Activated T-helper 17 cell treated with anti-CD3 and anti-CD28 coated beads, Interleukin-2, amount 50 U/mL, for 72 hours (primary cell): ENCODE results near the gene TBPL1. TPM values are rescaled to one million over a fixed set of nuclear protein-coding genes. Genes with fewer than 3 reads are reported as not detected.
"Not testable (repeated sequence)": the region's sequence is repeated elsewhere in the genome, so short reads cannot be mapped to it uniquely, and the experiment has no call there.

Source experiments
- ATAC-seq: fragments of 150-1000 bp; cut with Tn5 transposase; replicated peaks from 2 replicates; pipeline ENCODE4 v1.10.0; 2021; ENCODE audit warnings: mild to moderate bottlenecking, moderate library complexity
- H3K27ac Mint-ChIP-seq: one replicate; pipeline ENCODE4 v1.8.0; 2022; ENCODE audit warnings: mixed read lengths
- H3K27me3 Mint-ChIP-seq: one replicate; pipeline ENCODE4 v1.8.0; 2022; ENCODE audit warnings: mixed read lengths
- H3K36me3 Mint-ChIP-seq: one replicate; pipeline ENCODE4 v1.8.0; 2022; ENCODE audit warnings: low read depth, mild to moderate bottlenecking, mixed read lengths
- H3K4me1 Mint-ChIP-seq: one replicate; pipeline ENCODE4 v1.8.0; 2022; ENCODE audit warnings: mixed read lengths
- H3K4me3 Mint-ChIP-seq: one replicate; pipeline ENCODE4 v1.8.0; 2022; ENCODE audit warnings: mild to moderate bottlenecking, mixed read lengths
- H3K9me3 Mint-ChIP-seq: one replicate; pipeline ENCODE4 v1.8.0; 2022; ENCODE audit warnings: mixed read lengths
- total RNA-seq, 2 donors: library from RNA; stranded (reverse); gene quantifications; one replicate each; pipeline ENCODE4 v1.2.3, GENCODE V29; 2022

Gene TBPL1
- total RNA-seq, 2 donors from 2014 or later = 14.7 to 25.8 TPM

- ATAC-seq = no peak
- Mint-ChIP-seq H3K4me1 (peaks cover 27% of the 10 kb centered on the region), H3K36me3 (peaks cover 22% of the 10 kb centered on the region), H3K27me3 (no peaks in the 10 kb centered on the region), H3K9me3 (no peaks in the 10 kb centered on the region), H3K4me3 (no peak overlapping the region), H3K27ac (no peak overlapping the region)
Observed at GRCh38 chr6:133977983-133978895, 25.2 kb downstream of the TBPL1 start.

GRCh38 chr6:133978896-133979240, 25.8 kb downstream of the TBPL1 start:
- peaks cover 28% of the 10 kb centered on the region for H3K4me1 Mint-ChIP-seq
- ATAC-seq = no peak
- H3K9me3 Mint-ChIP-seq = no peaks in the 10 kb centered on the region
- H3K4me3 Mint-ChIP-seq = no peak overlapping the region
- no peaks in the 10 kb centered on the region for H3K27me3 Mint-ChIP-seq
- no peak overlapping the region for H3K27ac Mint-ChIP-seq
- peaks cover 29% of the 10 kb centered on the region for H3K36me3 Mint-ChIP-seq

- not testable (repeated sequence) for H3K4me3 Mint-ChIP-seq, ATAC-seq, H3K27ac Mint-ChIP-seq, H3K27me3 Mint-ChIP-seq, H3K9me3 Mint-ChIP-seq
- peaks cover 34% of the 10 kb centered on the region for H3K36me3 Mint-ChIP-seq
- H3K4me1 Mint-ChIP-seq = peaks cover 28% of the 10 kb centered on the region
Observed at GRCh38 chr6:133979269-133979963, 26.4 kb downstream of the TBPL1 start.

- peaks cover 28% of the 10 kb centered on the region for H3K4me1 Mint-ChIP-seq
- peaks cover 42% of the 10 kb centered on the region for H3K36me3 Mint-ChIP-seq
- H3K9me3 Mint-ChIP-seq = no peaks in the 10 kb centered on the region
- no peak overlapping the region for H3K4me3 Mint-ChIP-seq
- no peaks in the 10 kb centered on the region for H3K27me3 Mint-ChIP-seq
- H3K27ac Mint-ChIP-seq = no peak overlapping the region
- no peak for ATAC-seq
Observed at GRCh38 chr6:133980168-133980567, 27.1 kb downstream of the TBPL1 start.

GRCh38 chr6:133983099-133983939, 30.3 kb downstream of the TBPL1 start:
- ATAC-seq = peak; percentile 92
- Mint-ChIP-seq H3K4me3 (peak overlapping the region; percentile 17), H3K36me3 (peaks cover 73% of the 10 kb centered on the region), H3K27me3 (no peaks in the 10 kb centered on the region), H3K4me1 (peaks cover 27% of the 10 kb centered on the region), H3K27ac (peak overlapping the region; percentile 1), H3K9me3 (no peaks in the 10 kb centered on the region)

- ATAC-seq = peak; percentile 83
- Mint-ChIP-seq H3K27me3 (no peaks in the 10 kb centered on the region), H3K36me3 (peaks cover 89% of the 10 kb centered on the region), H3K4me3 (no peak overlapping the region), H3K9me3 (no peaks in the 10 kb centered on the region), H3K4me1 (peaks cover 24% of the 10 kb centered on the region), H3K27ac (no peak overlapping the region)
Observed at GRCh38 chr6:133985970-133986369, 32.9 kb downstream of the TBPL1 start.

- H3K36me3 Mint-ChIP-seq = peaks cover 79% of the 10 kb centered on the region
- no peaks in the 10 kb centered on the region for H3K27me3 Mint-ChIP-seq
- H3K27ac Mint-ChIP-seq = no peak overlapping the region
- ATAC-seq = no peak
- peaks cover 21% of the 10 kb centered on the region for H3K4me1 Mint-ChIP-seq
- no peaks in the 10 kb centered on the region for H3K9me3 Mint-ChIP-seq
- H3K4me3 Mint-ChIP-seq = no peak overlapping the region
Observed at GRCh38 chr6:133986942-133987341, 33.9 kb downstream of the TBPL1 start.

GRCh38 chr6:133989525-133989924, 36.5 kb downstream of the TBPL1 start:
- Mint-ChIP-seq H3K4me1 (peaks cover 8% of the 10 kb centered on the region), H3K36me3 (peaks cover 54% of the 10 kb centered on the region), H3K9me3 (no peaks in the 10 kb centered on the region), H3K4me3 (no peak overlapping the region), H3K27ac (no peak overlapping the region), H3K27me3 (no peaks in the 10 kb centered on the region)
- no peak for ATAC-seq

GRCh38 chr6:133990321-133990720, 37.3 kb downstream of the TBPL1 start:
- ATAC-seq = no peak

GRCh38 chr6:133991096-133991593, 38.1 kb downstream of the TBPL1 start:
- Mint-ChIP-seq H3K9me3 (no peaks in the 10 kb centered on the region), H3K4me3 (no peak overlapping the region), H3K27me3 (no peaks in the 10 kb centered on the region), H3K27ac (no peak overlapping the region), H3K4me1 (peaks cover 1% of the 10 kb centered on the region), H3K36me3 (peaks cover 38% of the 10 kb centered on the region)
- ATAC-seq = peak; percentile 61

More at GRCh38 chr6:133990321-133990720, 37.3 kb downstream of the TBPL1 start:
- no peaks in the 10 kb centered on the region for H3K9me3 Mint-ChIP-seq
- H3K27me3 Mint-ChIP-seq = no peaks in the 10 kb centered on the region
- H3K4me1 Mint-ChIP-seq = peaks cover 8% of the 10 kb centered on the region
- no peak overlapping the region for H3K27ac Mint-ChIP-seq
- H3K36me3 Mint-ChIP-seq = peaks cover 46% of the 10 kb centered on the region
- no peak overlapping the region for H3K4me3 Mint-ChIP-seq

- Mint-ChIP-seq H3K9me3 (no peaks in the 10 kb centered on the region), H3K36me3 (peaks cover 18% of the 10 kb centered on the region), H3K4me1 (no peaks in the 10 kb centered on the region), H3K4me3 (no peak overlapping the region), H3K27ac (no peak overlapping the region), H3K27me3 (no peaks in the 10 kb centered on the region)
- no peak for ATAC-seq
Observed at GRCh38 chr6:133992992-133993680, 40.1 kb downstream of the TBPL1 start.

- H3K9me3 Mint-ChIP-seq = no peaks in the 10 kb centered on the region
- ATAC-seq = no peak
- H3K36me3 Mint-ChIP-seq = no peaks in the 10 kb centered on the region
Observed at GRCh38 chr6:133995296-133995695, 42.3 kb downstream of the TBPL1 start.

GRCh38 chr6:133995758-133996157, 42.7 kb downstream of the TBPL1 start:
- Mint-ChIP-seq H3K4me1 (no peaks in the 10 kb centered on the region), H3K27ac (no peak overlapping the region), H3K9me3 (no peaks in the 10 kb centered on the region), H3K27me3 (no peaks in the 10 kb centered on the region), H3K36me3 (no peaks in the 10 kb centered on the region), H3K4me3 (no peak overlapping the region)
- ATAC-seq = no peak

More at GRCh38 chr6:133995296-133995695, 42.3 kb downstream of the TBPL1 start:
- Mint-ChIP-seq H3K27me3 (no peaks in the 10 kb centered on the region), H3K4me3 (no peak overlapping the region), H3K4me1 (no peaks in the 10 kb centered on the region), H3K27ac (no peak overlapping the region)

- H3K4me3 Mint-ChIP-seq = no peak overlapping the region
- no peaks in the 10 kb centered on the region for H3K9me3 Mint-ChIP-seq
- ATAC-seq = no peak
- H3K27me3 Mint-ChIP-seq = no peaks in the 10 kb centered on the region
- no peak overlapping the region for H3K27ac Mint-ChIP-seq
- no peaks in the 10 kb centered on the region for H3K36me3 Mint-ChIP-seq
- no peaks in the 10 kb centered on the region for H3K4me1 Mint-ChIP-seq
Observed at GRCh38 chr6:133997267-133997666, 44.2 kb downstream of the TBPL1 start.
